T-helper 2 cell (primary cell): ENCODE measurements around the gene CLIC1.

ENCODE experiments used
- DNase-seq, 5 experiments: peaks; one replicate each; pipeline versions ENCODE4 v3.0.0 to v3.0.0-alpha.2; 2012 to 2022

CLIC1 gene

GRCh38 chr6:31737991-31738979 is 2.0 kb upstream of the CLIC1 start:
- peak in 4 of 5 experiments; percentile 30 to 95 (median 70) for DNase-seq

DNA sequence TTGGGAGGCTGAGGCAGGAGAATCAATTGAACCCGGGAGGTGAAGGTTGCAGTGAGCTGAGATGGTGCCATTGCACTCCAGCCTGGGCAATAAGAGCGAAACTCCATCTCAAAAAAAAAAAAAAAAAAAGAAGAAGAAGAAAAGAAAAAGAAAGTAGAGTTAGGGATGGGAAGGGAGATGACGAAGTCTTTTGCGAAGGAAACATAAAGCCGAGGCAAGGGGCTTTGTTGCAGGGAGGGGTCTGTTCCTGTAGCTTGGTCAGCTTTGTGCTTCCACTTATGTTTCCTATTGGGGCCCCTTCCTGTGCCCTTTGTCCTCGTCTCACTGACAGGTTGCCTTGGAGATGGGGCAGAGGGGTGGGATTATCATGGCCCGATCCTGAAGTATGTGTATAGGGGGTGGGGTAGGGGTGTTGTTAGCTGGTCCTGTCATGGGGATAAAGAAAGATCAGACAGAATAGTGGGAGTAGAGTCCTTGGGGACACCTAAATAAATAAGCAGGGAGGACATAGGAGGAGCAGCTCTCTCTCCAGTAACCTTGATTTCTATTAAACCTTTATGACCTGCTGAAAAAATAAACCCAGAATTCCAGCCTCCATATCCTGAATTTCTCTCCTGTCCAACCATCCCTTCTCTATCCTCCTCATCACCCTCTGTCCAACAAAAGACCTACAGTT is 1.1 kb upstream of the CLIC1 start:
- peak in 1 of 5 experiments; percentile 35 for DNase-seq

- DNase-seq: no peak
These were observed 511 bp upstream of the CLIC1 start for GRCh38 chr6:31736768-31737314.

GRCh38 chr6:31734821-31735406 is 1.4 kb downstream of the CLIC1 start:
- DNase-seq: peak in 4 of 5 experiments; percentile 29 to 83 (median 46)

- no peak for DNase-seq
These were observed 2.0 kb downstream of the CLIC1 start for GRCh38 chr6:31734247-31734820.

GRCh38 chr6:31733734-31734133 is 2.6 kb downstream of the CLIC1 start:
- DNase-seq: no peak

DNA sequence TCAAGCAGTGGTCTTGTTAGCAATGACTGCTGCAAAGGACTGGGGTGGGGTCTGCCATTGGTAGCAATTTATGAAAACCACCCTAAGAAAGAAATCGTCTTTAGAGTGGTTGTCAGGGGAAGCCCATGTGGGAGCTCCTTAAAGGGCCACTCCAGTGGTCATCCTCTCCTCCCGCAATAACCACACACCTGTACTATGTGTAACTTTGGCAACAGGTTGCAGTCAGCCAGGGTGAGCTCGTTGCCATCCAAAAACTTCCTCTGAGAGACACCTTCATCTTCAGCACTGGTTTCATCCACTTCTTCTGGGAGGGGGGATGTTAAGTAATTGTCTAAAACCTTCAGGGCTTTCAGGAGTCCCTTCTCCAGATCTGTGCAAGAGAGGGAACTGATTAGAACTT is 4.3 kb downstream of the CLIC1 start:
- DNase-seq: no peak

GRCh38 chr6:31730631-31731086 is 5.7 kb downstream of the CLIC1 start:
- no peak for DNase-seq

- peak; percentile 28 to 76 (median 63) for DNase-seq
These were observed 6.2 kb downstream of the CLIC1 start for GRCh38 chr6:31729979-31730630.

- DNase-seq: peak; percentile 58 to 84 (median 67)
These were observed 6.8 kb downstream of the CLIC1 start for GRCh38 chr6:31729515-31729978.

DNA sequence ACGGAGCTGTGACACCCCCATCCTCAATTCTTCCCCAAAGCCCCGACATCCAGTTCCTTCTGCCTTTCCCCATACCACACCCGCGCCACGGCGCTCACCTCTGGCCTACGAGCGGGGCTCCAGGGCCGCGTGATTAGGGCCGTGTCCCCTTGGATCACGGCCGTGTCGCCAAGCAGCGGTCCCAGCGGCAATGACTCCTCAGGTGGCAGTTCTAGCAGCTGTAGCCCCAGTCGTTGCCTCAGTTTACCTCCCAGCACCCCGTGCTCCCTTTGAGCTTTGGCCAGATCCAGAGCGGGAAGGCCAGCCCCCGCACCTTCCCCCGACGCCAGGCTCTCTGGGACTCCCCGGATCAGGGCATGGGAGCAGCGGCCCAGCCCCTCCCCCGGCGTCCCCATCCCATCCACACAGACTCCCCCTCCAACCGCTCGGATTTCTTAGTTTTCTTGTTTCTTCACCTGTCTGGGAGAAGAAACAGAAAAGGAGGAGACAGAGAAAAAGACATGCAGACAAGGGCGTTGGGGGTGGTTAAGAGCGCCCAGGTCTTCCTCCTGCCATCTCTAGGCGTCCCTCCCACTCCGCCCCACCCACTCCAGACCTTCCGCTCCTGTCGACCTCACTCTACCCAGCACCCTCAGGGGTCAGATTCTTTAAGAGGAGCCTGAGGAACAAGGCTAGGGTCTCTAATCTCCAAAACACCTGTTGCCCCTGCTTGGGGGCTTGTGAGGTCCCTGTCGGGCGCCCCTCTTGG is 7.4 kb downstream of the CLIC1 start, which contains the start of gene DDAH2:
TSS of gene DDAH2 (minus strand) at position 533 of the 748 bp plus-strand sequence. CDS start at position 395, 138 bp downstream.
- DNase-seq: no peak

- no peak for DNase-seq
These were observed 8.3 kb downstream of the CLIC1 start for GRCh38 chr6:31727717-31728671.

GRCh38 chr6:31727034-31727716 is 9.2 kb downstream of the CLIC1 start:
- DNase-seq: no peak

DNA sequence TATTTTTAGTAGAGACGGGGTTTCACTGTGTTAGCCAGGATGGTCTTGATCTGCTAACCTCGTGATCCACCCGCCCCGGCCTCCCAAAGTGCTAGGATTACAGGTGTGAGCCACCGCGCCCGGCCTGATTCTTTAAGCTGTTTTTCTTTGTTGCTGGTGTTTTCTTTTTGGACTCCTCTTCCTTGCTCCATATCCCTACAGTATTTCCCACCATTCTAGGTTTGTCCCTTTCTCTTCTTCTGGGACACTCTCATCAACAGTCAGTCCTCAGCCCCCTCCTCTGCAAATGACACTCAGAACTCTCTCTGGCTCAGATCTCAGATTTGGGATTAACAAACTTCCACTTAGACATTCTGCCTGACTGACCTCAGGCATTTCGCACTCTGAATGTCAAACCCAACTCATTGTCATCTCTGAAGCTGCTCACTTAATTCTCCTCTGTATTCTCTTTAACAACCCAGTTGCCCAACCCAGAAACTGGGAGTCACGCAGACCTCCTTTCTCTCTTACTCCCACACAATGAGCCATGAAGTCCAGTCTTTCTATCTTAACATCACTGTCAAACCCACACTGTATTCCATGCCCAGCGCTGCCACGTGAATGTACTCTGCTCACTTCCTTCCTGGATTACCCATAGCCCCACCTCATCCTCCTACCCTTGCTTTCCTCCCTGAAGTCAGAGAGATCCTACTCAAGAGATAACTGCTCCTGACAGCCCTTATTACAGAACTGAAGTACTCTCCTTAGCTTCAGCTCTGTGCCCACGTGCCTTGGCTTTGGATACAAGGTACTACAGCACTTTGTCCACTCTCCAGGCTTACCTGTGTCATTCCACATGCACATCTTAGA is 10.6 kb downstream of the CLIC1 start:
- no peak for DNase-seq

GRCh38 chr6:31723980-31724691 is 12.2 kb downstream of the CLIC1 start:
- no peak for DNase-seq

DNA sequence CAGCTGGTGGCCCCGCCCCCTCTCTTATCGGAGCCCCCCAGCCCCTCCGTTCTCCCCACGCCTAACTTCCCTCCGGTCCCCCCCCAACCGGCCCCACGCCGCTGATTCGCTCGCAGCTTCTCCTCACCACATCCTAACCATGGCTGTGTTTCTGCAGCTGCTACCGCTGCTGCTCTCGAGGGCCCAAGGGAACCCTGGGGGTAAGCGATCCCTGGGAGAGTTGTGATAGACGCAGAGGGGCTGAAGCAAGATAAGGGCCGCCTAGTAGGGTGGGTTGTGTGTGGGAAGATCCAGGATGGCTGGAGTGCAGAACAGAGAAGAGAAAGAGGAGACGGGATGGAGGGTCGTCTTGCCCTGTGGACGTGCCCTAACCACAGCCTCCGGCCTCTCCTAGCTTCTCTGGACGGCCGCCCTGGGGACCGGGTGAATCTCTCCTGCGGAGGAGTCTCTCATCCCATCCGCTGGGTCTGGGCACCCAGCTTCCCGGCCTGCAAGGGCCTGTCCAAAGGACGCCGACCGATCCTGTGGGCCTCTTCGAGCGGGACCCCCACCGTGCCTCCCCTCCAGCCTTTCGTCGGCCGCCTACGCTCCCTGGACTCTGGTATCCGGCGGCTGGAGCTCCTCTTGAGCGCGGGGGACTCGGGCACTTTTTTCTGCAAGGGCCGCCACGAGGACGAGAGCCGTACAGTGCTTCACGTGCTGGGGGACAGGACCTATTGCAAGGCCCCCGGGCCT is 12.9 kb downstream of the CLIC1 start, which contains the start of gene MPIG6B:
TSS of gene MPIG6B (plus strand) at position 129 of the 735 bp plus-strand sequence. CDS start at position 140, 11 bp downstream.
- no peak for DNase-seq

- DNase-seq: no peak
These were observed 14.2 kb downstream of the CLIC1 start for GRCh38 chr6:31722173-31722572.
